Choroid plexus epithelial cell (primary cell): ENCODE results near the gene TTLL12.

Source experiments
- DNase-seq: peaks from one replicate; pipeline ENCODE4 v3.0.0-alpha.2; 2010; ENCODE audit warnings: low read depth
- H3K4me3 ChIP-seq: 2 replicates; pipeline ENCODE4 v1.5.1; 2011; ENCODE audit warnings: low read depth, mild to moderate bottlenecking, control low read depth, low read length, moderate library complexity
- CTCF ChIP-seq: conservative IDR thresholded peaks from 2 replicates; pipeline ENCODE4 v1.5.1; 2011; ENCODE audit warnings: low read depth, mild to moderate bottlenecking, control low read depth, inconsistent platforms, low read length, moderate library complexity

Gene TTLL12

GRCh38 chr22:43186272-43187170 is at the start of gene TTLL12:
Gene TTLL12 (minus strand): TSS chr22:43187134. CDS start chr22:43187069, 65 bp downstream.
- peak within 1 kb of the TSS; percentile 69 for H3K4me3 ChIP-seq
- peak; percentile 50 for DNase-seq
- TF ChIP-seq CTCF: no peak

GRCh38 chr22:43235445-43236409 is 48.8 kb upstream of the TTLL12 start:
- no peak overlapping the region for H3K4me3 ChIP-seq
- no peak for TF ChIP-seq CTCF
- no peak for DNase-seq

GRCh38 chr22:43234264-43234988 is 47.5 kb upstream of the TTLL12 start:
- no peak for TF ChIP-seq CTCF
- DNase-seq: no peak
- H3K4me3 ChIP-seq: no peak overlapping the region

GRCh38 chr22:43233529-43233928 is 46.6 kb upstream of the TTLL12 start:
- no peak overlapping the region for H3K4me3 ChIP-seq
- TF ChIP-seq CTCF: no peak
- DNase-seq: no peak

- H3K4me3 ChIP-seq: no peak overlapping the region
- no peak for DNase-seq
- TF ChIP-seq CTCF: no peak
Observed at GRCh38 chr22:43232445-43232844, 45.5 kb upstream of the TTLL12 start.

GRCh38 chr22:43231724-43232034 is 44.7 kb upstream of the TTLL12 start:
- no peak for TF ChIP-seq CTCF

More at GRCh38 chr22:43231724-43232034, 44.7 kb upstream of the TTLL12 start:
- no peak overlapping the region for H3K4me3 ChIP-seq
- no peak for DNase-seq
